ENCODE measurements around the gene NFATC4. TPM values are rescaled to one million over a fixed set of nuclear protein-coding genes. Genes with fewer than 3 reads are reported as not detected.

NFATC4 gene
- total and polyA plus RNA-seq, 7 donors = 2.7 to 12.0 (median 7.3) TPM

DNA sequence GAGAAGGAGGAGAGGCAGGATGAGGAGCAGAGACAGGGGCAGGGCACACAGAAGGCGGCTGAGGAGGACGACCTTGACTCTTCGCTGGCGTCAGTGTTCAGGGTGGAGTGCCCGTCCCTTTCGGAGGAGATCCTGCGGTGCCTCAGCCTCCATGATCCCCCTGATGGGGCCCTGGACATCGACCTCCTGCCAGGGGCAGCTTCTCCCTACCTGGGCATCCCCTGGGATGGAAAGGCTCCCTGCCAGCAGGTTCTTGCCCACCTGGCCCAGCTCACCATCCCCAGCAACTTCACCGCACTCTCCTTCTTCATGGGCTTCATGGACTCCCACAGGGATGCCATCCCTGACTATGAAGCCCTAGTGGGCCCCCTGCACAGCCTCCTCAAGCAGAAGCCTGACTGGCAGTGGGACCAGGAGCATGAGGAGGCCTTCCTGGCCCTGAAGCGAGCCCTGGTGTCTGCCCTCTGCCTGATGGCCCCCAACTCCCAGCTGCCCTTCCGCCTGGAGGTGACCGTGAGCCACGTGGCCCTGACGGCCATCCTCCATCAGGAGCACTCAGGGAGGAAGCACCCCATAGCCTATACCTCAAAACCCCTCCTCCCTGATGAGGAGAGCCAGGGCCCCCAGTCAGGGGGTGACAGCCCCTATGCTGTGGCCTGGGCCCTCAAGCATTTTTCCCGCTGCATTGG lies 46.9 kb downstream of the NFATC4 start:
- no peak overlapping the region for H3K27ac ChIP-seq
- no peak for DNase-seq
- WGBS, 3 donors = 88 to 91% (median 89%) methylated on average over 11 to 15 of the region's 15 CpGs
- H3K4me1 ChIP-seq = no peaks in the 10 kb centered on the region
- TF ChIP-seq, protein P1, sequence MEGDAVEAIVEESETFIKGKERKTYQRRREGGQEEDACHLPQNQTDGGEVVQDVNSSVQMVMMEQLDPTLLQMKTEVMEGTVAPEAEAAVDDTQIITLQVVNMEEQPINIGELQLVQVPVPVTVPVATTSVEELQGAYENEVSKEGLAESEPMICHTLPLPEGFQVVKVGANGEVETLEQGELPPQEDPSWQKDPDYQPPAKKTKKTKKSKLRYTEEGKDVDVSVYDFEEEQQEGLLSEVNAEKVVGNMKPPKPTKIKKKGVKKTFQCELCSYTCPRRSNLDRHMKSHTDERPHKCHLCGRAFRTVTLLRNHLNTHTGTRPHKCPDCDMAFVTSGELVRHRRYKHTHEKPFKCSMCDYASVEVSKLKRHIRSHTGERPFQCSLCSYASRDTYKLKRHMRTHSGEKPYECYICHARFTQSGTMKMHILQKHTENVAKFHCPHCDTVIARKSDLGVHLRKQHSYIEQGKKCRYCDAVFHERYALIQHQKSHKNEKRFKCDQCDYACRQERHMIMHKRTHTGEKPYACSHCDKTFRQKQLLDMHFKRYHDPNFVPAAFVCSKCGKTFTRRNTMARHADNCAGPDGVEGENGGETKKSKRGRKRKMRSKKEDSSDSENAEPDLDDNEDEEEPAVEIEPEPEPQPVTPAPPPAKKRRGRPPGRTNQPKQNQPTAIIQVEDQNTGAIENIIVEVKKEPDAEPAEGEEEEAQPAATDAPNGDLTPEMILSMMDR (IDR thresholded peaks at IDR 0.05) = no peak
- H3K27me3 ChIP-seq (ENCODE audit: insufficient read depth in 3 of 3, low read length in 2 of 3) = peaks cover 0 to 5% (median 0%) of the 10 kb centered on the region in 3 donors
- H3K36me3 ChIP-seq (ENCODE audit: insufficient read depth in 1 of 2, low read depth in 1 of 2) = peaks cover 0 to 4% of the 10 kb centered on the region in 2 donors
- intact Hi-C loops (cut with DNase I) = no loop called here
- no peak overlapping the region for H3K4me3 ChIP-seq
- no peaks in the 10 kb centered on the region for H3K9me3 ChIP-seq
- no peak for ATAC-seq

DNA sequence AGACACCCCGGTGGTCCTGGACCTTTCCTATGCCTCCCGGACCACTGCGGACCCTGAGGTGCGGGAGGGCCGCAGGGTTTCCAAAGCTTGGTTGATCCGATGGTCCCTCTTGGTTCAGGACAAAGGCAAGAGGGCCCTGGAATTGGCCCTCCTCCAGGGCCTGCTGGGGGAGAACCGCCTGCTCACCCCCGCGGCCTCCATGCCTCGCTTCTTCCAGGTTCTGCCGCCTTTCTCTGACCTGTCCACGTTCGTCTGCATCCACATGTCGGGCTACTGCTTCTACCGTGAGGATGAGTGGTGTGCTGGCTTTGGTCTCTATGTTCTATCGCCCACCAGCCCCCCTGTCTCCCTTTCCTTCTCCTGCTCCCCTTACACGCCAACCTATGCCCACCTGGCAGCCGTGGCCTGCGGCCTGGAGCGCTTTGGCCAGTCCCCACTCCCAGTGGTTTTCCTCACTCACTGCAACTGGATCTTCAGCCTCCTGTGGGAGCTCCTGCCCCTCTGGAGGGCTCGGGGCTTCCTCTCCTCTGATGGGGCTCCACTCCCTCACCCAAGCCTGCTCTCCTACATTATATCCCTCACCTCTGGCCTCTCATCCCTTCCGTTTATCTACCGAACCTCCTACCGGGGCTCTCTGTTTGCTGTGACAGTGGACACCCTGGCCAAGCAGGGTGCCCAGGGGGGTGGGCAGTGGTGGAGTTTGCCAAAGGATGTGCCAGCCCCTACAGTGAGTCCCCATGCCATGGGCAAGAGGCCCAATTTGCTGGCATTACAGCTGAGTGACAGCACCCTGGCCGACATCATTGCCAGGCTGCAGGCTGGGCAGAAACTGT lies 47.7 kb downstream of the NFATC4 start:
- 86 to 89% (median 86%) methylated on average over 24 to 25 of the region's 25 CpGs for WGBS, 3 donors
- TF ChIP-seq, protein P1 (IDR thresholded peaks at IDR 0.05) = no peak
- Histone ChIP-seq H3K27ac (no peak overlapping the region), H3K9me3 (no peaks in the 10 kb centered on the region), H3K36me3 (ENCODE audit: insufficient read depth in 1 of 2, low read depth in 1 of 2) (peaks cover 0 to under 1% of the 10 kb centered on the region in 2 donors), H3K27me3 (ENCODE audit: insufficient read depth in 3 of 3, low read length in 2 of 3) (peaks cover 0 to 5% (median 0%) of the 10 kb centered on the region in 3 donors), H3K4me3 (no peak overlapping the region), H3K4me1 (no peaks in the 10 kb centered on the region)
- intact Hi-C loops (cut with DNase I) = no loop called here
- DNase-seq (no peak), ATAC-seq (no peak)

DNA sequence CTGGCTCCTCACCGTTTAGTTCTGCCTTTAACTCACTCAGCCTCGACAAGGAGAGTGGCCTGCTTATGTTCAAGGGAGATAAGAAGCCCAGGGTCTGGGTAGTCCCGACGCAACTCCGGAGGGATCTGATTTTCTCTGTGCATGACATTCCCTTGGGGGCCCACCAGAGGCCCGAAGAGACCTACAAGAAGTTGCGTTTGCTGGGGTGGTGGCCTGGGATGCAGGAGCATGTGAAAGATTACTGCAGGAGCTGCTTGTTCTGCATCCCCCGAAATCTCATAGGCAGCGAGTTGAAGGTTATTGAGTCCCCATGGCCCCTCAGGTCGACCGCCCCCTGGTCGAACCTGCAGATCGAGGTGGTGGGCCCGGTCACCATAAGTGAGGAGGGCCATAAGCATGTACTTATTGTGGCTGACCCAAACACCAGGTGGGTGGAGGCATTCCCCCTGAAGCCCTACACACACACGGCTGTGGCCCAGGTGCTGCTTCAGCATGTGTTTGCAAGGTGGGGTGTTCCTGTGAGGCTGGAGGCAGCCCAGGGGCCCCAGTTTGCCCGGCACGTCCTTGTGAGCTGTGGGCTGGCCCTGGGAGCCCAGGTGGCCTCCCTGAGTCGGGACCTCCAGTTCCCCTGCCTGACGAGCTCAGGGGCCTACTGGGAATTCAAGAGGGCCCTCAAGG lies 48.4 kb downstream of the NFATC4 start:
- Histone ChIP-seq H3K27me3 (ENCODE audit: insufficient read depth in 3 of 3, low read length in 2 of 3) (peaks cover 0 to 5% (median 0%) of the 10 kb centered on the region in 3 donors), H3K4me3 (no peak overlapping the region), H3K36me3 (ENCODE audit: insufficient read depth in 1 of 2, low read depth in 1 of 2) (no peaks in the 10 kb centered on the region), H3K27ac (no peak overlapping the region), H3K9me3 (no peaks in the 10 kb centered on the region), H3K4me1 (no peaks in the 10 kb centered on the region)
- DNase-seq (no peak), ATAC-seq (no peak)
- TF ChIP-seq, protein P1 (IDR thresholded peaks at IDR 0.05) = no peak
- 72 to 74% (median 73%) methylated on average over 19 of the region's 19 CpGs for WGBS, 3 donors
- intact Hi-C loops (cut with DNase I) = no loop called here

DNA sequence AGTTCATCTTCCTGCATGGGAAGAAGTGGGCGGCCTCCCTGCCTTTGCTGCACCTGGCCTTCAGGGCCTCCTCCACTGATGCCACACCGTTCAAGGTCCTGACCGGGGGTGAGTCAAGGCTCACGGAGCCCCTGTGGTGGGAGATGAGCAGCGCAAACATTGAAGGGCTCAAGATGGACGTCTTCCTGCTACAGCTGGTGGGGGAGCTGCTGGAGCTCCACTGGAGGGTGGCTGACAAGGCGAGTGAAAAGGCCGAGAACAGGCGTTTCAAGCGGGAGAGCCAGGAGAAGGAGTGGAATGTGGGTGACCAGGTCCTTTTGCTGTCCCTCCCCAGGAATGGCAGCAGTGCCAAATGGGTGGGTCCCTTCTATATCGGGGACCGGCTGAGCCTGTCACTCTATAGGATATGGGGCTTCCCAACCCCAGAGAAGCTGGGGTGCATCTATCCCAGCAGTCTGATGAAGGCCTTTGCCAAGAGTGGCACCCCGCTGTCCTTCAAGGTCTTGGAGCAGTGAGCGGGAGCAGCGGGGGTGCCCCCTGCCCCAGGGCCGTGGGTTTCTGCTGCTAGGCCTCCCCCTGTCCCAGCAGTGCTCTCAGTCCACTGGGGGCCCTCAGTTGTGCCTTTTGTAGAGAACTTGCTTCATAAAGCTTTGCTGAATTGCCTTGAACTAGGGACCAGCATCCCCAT lies 49.1 kb downstream of the NFATC4 start:
- TF ChIP-seq, protein P1 (IDR thresholded peaks at IDR 0.05) = no peak
- ATAC-seq (no peak), DNase-seq (no peak)
- intact Hi-C loops (cut with DNase I) = no loop called here
- Histone ChIP-seq H3K4me1 (no peaks in the 10 kb centered on the region), H3K27me3 (ENCODE audit: insufficient read depth in 3 of 3, low read length in 2 of 3) (peaks cover 0 to 5% (median 0%) of the 10 kb centered on the region in 3 donors), H3K36me3 (ENCODE audit: insufficient read depth in 1 of 2, low read depth in 1 of 2) (no peaks in the 10 kb centered on the region), H3K4me3 (no peak overlapping the region), H3K27ac (no peak overlapping the region), H3K9me3 (no peaks in the 10 kb centered on the region)
- WGBS, 3 donors = 68 to 84% (median 72%) methylated on average over 16 of the region's 16 CpGs

All from psoas muscle (tissue), 8 donors.